GM21619 (cell line): ENCODE results near the gene JARID2.

ENCODE experiments used
- ATAC-seq: cut with Tn5 transposase; IDR thresholded peaks from one replicate; pipeline ENCODE4 v1.9.1; 2021; ENCODE audit not compliant: unreplicated experiment

The JARID2 gene

GRCh38 chr6:15502446-15503345, 256.8 kb downstream of the JARID2 start:
- ATAC-seq, result no peak

DNA sequence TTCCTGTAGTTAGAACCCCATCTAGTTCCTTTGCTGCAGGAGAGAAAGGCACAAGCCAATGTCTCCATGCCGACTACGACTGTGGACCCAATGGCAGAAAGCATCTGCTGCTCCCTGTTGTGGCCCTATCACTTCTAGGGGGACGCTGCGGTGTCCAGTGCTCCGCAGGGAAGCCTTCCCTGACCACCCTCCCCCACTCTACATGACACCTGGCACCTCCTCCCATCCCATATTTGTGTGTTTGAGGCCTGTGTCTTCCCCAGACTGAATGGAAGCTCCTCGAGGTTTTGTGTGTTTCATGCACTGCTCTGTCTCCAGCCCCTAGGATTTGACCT, 257.4 kb downstream of the JARID2 start:
- ATAC-seq, result no peak

DNA sequence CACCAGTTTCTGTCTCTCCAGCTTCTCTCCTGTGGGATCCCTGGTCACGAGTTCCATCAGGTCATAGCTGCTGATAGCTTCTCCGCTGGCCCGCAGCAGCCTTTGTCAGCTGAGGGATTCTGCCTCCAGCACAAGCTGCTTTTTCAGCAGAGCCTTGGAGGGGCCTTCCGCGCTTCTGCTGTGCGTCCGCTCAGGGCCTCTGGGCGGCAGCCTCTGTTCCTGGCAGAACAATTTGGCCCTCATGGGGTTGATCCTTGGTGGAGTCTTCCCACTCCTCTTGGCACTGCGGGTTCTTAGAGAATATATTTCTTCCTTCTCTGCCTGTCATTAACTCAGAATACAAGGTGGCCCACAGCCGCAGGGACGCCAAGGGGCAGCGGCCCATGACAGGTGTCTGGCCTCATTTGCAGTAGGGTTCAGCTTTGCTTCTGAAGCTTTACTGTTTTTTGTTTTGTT, 258.2 kb downstream of the JARID2 start:
- no peak for ATAC-seq

DNA sequence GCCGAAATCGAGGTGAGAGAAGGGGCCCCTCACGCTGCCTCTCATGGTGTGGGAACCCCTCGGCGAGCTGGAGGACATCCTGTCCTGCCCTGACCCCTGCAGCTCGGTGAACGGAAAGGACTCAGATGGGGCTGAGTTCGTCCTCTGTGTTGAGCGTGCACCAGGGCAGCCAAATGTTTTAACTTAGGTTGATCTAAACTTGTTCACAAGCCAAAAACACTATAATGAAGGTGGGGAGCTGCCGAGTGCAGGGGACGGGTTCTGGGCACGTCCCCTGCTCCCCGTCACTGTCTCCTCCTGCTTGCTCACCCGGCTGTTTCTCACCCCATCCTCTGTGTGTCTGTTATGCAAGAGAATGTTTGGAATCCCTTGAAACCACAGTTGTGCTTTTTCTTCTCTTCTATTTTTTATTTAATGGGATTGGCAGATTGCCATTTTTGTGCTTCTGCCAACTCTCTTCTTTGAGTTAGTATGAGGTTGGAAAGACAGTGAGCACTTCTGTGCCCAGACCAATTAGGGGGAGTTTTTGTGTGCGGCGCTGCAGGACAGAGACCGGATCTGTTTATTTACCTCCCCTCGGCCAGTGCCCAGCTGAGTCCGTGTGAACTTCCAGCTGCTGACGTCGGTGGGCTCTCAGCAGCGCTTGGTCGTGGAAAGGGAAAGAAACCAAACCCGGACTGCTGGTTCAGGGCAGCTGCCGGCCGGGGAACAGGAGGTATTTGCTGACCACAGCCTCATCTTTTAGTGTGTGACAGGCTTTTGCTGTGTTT, 258.9 kb downstream of the JARID2 start:
- no peak for ATAC-seq

DNA sequence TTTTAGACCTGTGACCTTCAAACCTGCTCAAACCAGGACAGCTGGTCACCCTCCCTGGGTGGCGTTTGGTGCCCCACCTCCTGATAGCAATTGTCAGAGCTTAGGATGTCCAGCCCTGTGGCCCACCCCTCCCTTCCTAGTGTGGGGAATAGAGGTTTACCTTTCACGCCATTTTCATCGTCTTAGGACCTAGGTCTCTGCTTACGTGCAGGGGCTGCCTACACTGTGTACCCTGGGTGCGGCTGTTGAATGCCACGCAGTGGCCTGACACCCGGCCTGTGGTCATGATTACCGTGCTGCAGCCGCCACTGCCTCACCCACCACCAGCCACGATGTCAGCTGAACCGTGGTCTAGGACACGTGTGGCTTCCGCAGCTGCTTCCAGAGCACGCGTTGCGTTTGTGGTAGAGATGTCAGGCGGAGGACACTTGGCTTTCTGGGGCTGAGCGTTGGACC, 259.6 kb downstream of the JARID2 start:
- ATAC-seq, result no peak

- ATAC-seq, result no peak
These were observed 260.2 kb downstream of the JARID2 start for GRCh38 chr6:15506066-15506465.

- no peak for ATAC-seq
These were observed 261.4 kb downstream of the JARID2 start for GRCh38 chr6:15507221-15507620.

DNA sequence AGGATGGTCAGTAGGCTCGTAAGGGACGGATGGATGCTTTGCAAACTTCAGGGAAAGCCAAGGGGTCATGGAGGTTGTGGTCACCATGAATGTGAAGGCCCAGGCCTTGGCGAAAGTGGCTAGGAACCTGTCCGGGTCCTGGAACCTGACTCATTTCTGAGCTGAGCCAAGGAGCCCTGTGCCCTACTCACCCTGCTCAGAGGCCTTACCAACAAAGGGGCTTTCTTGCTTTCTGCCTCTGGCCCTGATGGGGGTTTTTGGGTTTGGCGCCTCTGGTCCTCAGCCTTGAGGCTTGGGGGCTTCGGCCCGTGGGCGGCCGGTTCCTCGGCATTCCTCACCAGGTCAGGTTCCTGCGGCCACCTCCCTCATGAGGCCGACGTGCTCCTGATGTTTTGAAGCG, 261.9 kb downstream of the JARID2 start:
- no peak for ATAC-seq

- ATAC-seq, result no peak
These were observed 262.6 kb downstream of the JARID2 start for GRCh38 chr6:15508441-15508871.

DNA sequence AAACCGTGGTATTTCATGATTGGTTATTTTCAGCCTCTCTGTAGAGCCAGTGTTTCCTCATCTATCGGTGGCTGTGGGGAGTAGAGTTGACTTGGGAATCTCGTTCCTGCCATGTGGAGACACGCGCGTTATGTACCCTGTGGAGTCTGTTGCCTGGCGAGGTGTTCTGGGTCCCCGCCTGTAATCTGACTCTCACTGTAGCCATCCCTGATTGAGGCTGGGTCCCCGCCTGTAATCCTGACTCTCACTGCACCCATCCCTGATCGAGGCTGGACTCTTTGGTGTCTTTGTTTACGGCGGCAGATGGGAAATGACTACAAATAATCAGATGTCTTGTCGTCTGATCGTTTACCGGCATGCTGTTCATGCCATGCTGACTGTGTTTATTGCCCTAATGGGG, 263.1 kb downstream of the JARID2 start:
- no peak for ATAC-seq

GRCh38 chr6:15509335-15509933, 263.6 kb downstream of the JARID2 start:
- ATAC-seq, result no peak

DNA sequence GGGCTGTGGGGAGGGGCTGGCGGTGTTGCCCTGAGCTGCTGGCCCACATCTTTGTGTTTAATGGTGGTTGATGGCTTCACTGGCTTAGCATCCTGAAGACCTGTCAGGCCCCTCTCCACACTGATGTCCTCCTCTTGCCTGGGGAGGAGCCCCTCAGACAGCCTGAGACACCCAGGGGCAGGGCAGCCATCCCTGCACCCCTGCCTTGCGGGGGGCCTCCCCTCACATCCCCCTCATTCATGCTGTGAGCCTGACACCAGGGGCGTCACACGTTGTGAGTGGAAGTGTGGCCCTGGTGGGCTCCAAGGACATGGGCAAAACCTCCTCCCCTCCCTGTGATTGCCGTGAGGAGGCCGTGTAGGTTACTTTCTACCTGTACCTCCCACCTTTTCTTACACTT, 264.3 kb downstream of the JARID2 start:
- no peak for ATAC-seq

DNA sequence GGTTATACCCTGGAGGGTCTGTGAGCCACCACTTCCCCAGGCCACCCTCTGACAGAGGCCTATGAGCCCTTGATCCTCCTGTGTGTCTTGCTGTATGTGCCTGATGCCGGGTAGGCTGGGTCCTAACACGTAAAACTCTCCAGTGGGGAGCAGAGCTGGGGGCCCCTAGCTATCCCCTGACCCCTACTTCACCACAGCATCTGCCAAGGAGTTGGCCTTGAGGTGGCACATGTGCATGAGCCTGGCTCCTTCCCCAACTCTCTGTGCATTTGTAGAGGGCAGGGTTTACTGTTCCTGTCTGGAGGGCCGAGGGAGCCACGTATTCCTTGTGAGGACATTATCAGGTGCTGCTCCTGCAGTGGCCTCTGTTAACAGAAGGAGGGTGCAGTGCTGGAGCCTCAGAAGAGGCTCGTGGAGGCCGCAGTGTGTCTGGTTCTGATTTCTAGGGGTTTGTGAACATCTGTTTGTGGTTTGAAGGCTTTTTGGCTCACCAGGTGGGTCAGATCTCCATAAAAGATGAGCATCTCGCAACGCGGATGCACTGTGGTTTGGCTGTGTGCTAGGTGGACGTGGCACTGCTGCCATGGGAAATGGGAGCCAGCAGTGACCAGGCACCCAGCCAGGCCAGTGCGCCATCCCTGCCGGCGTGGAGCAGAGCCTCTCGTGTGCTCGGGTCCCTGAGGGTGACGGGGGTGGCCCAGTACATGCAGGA, 264.8 kb downstream of the JARID2 start:
- no peak for ATAC-seq

- ATAC-seq, result no peak
These were observed 265.6 kb downstream of the JARID2 start for GRCh38 chr6:15511248-15512125.

GRCh38 chr6:15512126-15512525, 266.3 kb downstream of the JARID2 start:
- no peak for ATAC-seq

DNA sequence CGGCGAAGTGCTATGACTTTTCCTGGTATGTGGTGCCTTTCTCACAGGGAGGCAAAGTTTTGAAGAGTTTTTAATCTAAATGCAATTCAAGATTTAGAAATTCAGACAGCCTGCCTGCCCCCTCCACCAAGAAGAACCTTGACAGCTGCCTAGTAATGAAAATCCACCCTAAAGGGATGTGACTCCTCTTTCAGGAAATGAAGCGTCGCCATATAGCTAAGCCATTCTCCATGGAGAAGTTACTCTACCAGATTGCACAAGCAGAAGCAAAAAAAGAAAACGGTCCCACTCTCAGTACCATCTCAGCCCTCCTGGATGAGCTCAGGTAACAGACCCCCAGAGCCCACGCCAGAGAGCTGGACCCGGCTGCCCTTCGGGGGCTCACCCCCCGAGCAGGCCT, 266.9 kb downstream of the JARID2 start:
- no peak for ATAC-seq

- ATAC-seq, result no peak
These were observed 267.4 kb downstream of the JARID2 start for GRCh38 chr6:15513131-15513771.

- ATAC-seq, result no peak
These were observed 268.2 kb downstream of the JARID2 start for GRCh38 chr6:15513801-15514711.

GRCh38 chr6:15515226-15515625, 269.4 kb downstream of the JARID2 start:
- ATAC-seq, result no peak
